Activated CD4-positive, alpha-beta T cell treated with anti-CD3 and anti-CD28 coated beads, Interleukin-2, Interleukin-6, amounts not matched to agents 100 ng/mL and 50 ng/mL, durations not matched to agents 16 hours and 8 hours (primary cell): ENCODE data around the gene TASL.
"Not testable (repeated sequence)": the region's sequence is repeated elsewhere in the genome, so short reads cannot be mapped to it uniquely, and the experiment has no call there.

Source experiments
- DNase-seq: peaks from one replicate; pipeline ENCODE4 v3.0.0-alpha.2; 2020

The TASL gene

GRCh38 chrX:30577362-30577991 is at the start of gene TASL:
Gene TASL, minus strand, starts transcription at chrX:30577766. Its CDS starts 17,411 bp downstream, at chrX:30560355.
- DNase-seq = peak; percentile 73

GRCh38 chrX:30626402-30626801 is 48.8 kb upstream of the TASL start:
- no peak for DNase-seq

- DNase-seq = no peak
Measured at GRCh38 chrX:30622361-30622760, 44.8 kb upstream of the TASL start.

GRCh38 chrX:30620980-30621618 is 43.5 kb upstream of the TASL start:
- peak; percentile 12 for DNase-seq

- DNase-seq = no peak
Measured at GRCh38 chrX:30620125-30620524, 42.6 kb upstream of the TASL start.

GRCh38 chrX:30618160-30618765 is 40.7 kb upstream of the TASL start:
- no peak for DNase-seq

GRCh38 chrX:30615229-30615628 is 37.7 kb upstream of the TASL start:
- peak; percentile 54 for DNase-seq

GRCh38 chrX:30613721-30614120 is 36.2 kb upstream of the TASL start:
- no peak for DNase-seq

- DNase-seq = no peak
Measured at GRCh38 chrX:30612250-30612655, 34.7 kb upstream of the TASL start.

- DNase-seq = no peak
Measured at GRCh38 chrX:30610026-30610425, 32.5 kb upstream of the TASL start.

- no peak for DNase-seq
Measured at GRCh38 chrX:30607155-30607554, 29.6 kb upstream of the TASL start.

- not testable (repeated sequence) for DNase-seq
Measured at GRCh38 chrX:30600269-30601176, 23.0 kb upstream of the TASL start.

GRCh38 chrX:30597216-30598012 is 19.8 kb upstream of the TASL start:
- no peak for DNase-seq

GRCh38 chrX:30593440-30594200 is 16.1 kb upstream of the TASL start:
- peak; percentile 13 for DNase-seq

GRCh38 chrX:30592831-30593230 is 15.3 kb upstream of the TASL start:
- DNase-seq = no peak

GRCh38 chrX:30590368-30590767 is 12.8 kb upstream of the TASL start:
- no peak for DNase-seq

GRCh38 chrX:30589146-30589888 is 11.8 kb upstream of the TASL start:
- DNase-seq = no peak

- DNase-seq = no peak
Measured at GRCh38 chrX:30586516-30586915, 8.9 kb upstream of the TASL start.

- DNase-seq = no peak
Measured at GRCh38 chrX:30582664-30583063, 5.1 kb upstream of the TASL start.

- DNase-seq = no peak
Measured at GRCh38 chrX:30580641-30581040, 3.1 kb upstream of the TASL start.

- no peak for DNase-seq
Measured at GRCh38 chrX:30576881-30577280, 685 bp downstream of the TASL start.
